HPDE6-E6E7 (cell line): ENCODE results near the gene UACA.

ENCODE experiments used
- DNase-seq: peaks from one replicate; pipeline ENCODE4 v3.0.0; 2011; ENCODE audit warnings: missing footprints; ENCODE audit errors: extremely low spot score

UACA gene

GRCh38 chr15:70788114-70789049, 25.0 kb upstream of the UACA start:
- DNase-seq: no peak

GRCh38 chr15:70786996-70787395, 23.6 kb upstream of the UACA start:
- no peak for DNase-seq

GRCh38 chr15:70783610-70784022, 20.3 kb upstream of the UACA start:
- DNase-seq: no peak

DNA sequence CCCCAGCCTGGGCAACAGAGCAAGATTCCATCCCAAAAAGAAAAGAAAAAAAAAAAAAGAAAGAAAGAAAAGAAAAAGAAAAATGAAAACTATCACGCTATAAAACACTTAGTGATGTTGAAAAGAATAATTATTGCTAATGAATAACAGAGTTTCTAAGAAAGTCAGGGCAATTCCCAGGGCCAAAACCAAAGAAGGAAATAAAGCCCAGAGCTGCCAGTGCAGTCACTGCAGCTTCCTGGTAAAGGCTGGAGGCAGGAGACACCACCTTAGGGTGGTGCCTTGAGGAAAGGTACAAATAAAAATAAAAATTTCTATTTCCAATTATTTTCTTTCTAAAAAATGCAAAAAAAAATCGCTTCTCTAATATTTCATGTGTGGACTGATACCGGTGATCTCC, 19.7 kb upstream of the UACA start:
- DNase-seq: no peak

GRCh38 chr15:70781236-70781635, 17.9 kb upstream of the UACA start:
- DNase-seq: peak; percentile 33

- no peak for DNase-seq
Measured at GRCh38 chr15:70778258-70779076, 15.1 kb upstream of the UACA start.

DNA sequence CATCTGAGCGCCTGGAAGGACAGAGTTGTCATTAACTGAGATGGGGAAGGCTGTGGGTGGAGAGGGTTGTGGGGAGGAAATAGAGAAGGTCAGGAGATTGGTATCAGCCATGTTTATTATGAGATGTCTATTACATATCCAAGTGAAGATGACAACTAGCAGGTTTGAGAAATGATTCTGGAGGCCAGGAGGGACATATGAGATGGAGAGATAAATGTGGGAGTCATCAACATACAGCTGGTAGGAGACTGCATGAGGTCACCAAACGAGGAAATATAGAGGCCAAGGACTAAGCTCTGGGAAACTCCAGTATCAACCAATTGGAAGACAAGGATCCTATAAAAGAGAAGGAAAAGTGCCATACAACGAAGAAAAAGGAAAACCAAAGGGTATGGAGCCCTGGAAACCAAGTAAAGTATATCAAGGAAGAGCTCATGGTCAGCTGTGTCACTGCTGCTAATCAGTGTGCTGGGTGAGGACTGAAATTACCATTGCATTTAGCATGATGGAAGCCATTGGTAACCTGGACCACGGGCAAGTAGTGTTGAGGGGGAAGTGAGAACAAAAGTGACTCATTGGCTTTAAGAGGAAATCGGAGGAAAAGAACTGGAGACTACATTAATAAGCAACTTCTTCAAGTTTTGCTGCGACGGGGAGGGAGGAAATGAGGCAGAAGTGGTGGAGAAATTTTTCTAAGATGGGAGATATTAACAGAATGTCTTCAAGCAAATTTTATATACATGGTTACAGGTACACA, 14.0 kb upstream of the UACA start:
- DNase-seq: no peak

- peak; percentile 62 for DNase-seq
Measured at GRCh38 chr15:70775160-70775559, 11.8 kb upstream of the UACA start.

DNA sequence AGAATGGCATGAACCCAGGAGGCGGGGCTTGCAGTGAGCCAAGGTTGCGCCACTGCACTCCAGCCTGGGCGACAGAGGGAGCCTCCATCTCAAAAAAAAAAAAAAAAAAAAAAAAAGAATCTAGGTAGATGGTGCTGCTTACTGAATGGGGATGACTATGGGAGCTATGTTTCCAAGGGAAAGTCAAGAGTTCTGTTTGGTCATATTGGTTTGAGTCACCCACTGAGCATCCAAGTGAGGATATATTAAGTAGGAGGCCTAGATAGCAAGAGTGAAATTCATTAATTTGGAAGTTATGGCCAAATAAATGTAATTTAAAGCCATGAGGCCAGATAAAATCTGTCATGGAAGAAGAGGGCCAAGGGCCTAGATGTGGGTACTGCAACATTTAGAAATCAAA, 9.0 kb upstream of the UACA start:
- DNase-seq: no peak

DNA sequence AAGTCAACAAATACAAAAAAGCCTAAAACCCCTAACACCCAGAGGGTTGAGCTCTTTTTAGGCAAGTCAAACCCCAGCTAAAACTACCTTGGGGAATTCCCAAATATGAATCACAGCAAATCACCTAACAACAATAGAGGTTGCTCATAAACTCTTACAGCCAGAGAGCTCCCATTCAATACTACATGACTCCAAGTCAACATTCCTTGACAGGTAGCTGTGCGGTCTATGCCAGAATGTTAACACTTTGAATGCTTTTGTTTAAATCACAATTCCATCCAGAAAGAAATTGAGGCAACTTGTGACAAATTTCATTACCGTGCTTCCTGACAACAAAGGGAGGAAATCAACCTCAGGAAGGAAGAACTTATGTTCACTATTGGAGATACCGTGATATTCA, 7.5 kb upstream of the UACA start:
- peak; percentile 60 for DNase-seq

- no peak for DNase-seq
Measured at GRCh38 chr15:70768257-70768883, 5.0 kb upstream of the UACA start.

DNA sequence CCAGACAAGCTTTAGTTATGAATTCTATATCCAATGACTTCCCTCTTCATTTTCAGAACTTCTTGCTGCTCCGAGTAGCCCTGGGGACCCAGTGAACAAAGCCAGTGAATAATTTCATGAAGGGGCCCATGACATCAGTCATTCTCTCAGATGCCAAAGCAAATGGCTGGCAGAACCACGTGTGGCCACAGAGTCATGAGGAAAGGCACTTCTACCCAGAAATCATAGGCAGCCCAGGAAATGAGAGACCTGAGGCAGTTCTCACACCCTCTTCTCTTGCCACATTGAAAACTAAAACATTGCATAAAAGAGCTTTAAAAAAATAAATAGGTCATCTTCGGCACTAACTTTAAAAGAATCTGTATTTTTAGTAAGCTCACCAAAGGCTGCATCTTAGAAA, 4.3 kb upstream of the UACA start:
- DNase-seq: no peak

GRCh38 chr15:70766597-70766996, 3.2 kb upstream of the UACA start:
- no peak for DNase-seq

- DNase-seq: no peak
Measured at GRCh38 chr15:70765504-70766281, 2.3 kb upstream of the UACA start.

DNA sequence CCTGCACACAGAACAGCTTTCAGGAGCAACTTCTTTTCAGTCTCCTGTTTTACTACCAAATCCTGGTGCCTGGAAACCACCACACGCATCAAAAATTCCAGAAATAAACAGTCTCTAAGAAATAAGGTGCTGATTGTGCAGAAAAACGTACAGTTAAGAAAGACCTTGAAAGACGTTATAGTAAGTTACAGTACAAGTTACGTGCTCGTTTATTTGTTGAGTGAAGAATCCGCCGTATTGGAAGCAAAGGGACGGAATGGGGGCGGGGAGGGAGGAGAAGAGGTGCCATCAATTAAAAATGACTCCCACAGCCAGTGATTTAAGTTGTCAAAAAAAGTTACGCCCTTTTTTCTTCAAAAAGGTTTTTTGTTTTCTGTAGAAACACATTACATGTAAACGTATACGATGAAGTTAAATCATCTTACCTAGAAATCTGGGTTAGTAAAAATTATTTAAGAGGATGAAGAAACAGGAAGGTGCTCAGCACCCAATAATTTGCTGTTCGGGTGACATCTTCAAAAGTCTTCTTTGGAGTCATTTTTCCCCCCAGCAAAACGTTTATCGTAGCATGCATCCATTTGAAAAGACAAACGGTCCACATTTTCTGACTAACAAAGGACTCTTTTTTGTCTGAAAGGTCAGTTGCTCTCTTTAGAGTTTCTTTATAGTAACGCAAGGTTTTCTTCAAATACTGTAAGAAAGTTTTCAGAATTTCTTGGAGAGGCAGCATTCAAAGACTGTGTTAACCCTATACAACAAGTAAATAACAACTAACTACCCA, 782 bp upstream of the UACA start:
- DNase-seq: no peak

GRCh38 chr15:70762469-70763119, 764 bp downstream of the UACA start:
- DNase-seq: no peak

DNA sequence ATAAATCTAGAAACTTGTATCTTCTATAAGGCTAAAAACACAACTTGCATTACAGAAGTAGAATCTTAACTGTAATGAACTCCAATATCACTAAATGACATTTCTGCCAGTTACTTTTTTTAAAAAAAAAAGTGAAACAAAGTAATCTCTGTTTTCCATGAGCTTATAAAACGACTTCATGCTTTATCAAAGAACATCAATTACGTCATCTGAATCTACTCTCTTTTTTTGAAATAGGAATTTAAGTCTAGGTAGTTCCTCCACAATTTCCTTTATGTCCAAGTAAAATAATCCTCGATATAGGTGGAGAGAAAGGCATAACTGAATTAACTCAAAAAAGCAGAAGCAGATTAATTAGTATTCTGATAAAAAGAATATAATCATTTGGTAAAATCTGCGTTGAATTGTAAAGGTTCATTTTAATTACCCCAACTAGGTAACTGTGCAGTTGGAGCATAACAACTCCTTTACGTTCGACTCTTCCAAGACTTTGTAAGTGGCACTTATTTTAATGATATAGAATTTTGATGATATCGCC, 1.4 kb downstream of the UACA start:
- no peak for DNase-seq

DNA sequence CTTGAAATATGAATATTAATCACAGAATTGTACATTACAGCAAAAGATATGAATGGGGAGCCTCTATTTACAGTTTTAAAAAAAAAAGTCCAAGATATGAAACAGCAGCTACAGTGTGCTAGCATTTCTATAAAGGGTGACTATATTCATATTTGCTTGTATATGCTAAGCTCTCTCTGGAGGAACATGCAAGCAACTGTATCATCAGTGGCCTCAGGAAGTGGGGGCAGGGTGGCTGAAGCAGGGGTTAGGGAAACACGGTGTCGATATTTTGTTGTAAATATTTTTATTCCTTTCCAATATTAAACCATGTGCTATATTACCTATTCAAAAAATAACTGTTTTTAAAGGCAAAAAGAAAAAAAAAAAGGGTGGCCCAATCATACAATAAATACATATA, 2.3 kb downstream of the UACA start:
- DNase-seq: no peak

DNA sequence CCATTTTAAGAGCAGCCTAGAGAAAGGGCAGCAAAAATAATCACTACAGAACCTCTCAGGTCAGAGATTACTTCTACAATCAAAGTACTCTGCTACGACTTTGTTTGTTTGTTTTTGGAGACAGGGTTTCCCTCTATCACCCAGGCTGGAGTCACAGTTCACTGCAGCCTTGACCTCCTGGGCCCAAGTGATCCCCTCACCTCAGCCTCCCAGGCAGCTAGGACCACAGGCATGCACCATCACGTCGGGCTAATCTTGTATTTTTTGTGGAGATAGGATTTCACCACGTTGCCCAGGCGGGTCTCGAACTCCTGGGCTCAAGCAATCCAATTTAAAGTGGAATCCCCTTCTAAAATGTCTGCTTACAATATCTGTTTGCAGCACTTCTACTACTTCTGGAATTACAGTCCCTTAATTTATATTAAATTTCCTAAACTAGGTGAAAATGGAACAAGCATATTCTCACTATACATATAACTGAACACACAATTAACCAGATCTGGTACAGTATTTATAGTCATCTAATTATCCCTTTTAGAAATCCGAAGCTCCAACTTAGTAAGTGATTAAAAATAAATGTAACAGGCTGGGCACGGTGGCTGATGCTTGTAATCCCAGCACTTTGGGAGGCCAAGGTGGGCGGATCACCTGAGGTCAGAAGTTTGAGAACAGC, 4.4 kb downstream of the UACA start:
- DNase-seq: no peak
